Measurements from ENCODE around the gene ARHGEF7. TPM values are rescaled to one million over a fixed set of nuclear protein-coding genes. Genes with fewer than 3 reads are reported as not detected.

Gene ARHGEF7
- total RNA-seq, 1 donor from 2014 or later = 73.7 TPM

DNA sequence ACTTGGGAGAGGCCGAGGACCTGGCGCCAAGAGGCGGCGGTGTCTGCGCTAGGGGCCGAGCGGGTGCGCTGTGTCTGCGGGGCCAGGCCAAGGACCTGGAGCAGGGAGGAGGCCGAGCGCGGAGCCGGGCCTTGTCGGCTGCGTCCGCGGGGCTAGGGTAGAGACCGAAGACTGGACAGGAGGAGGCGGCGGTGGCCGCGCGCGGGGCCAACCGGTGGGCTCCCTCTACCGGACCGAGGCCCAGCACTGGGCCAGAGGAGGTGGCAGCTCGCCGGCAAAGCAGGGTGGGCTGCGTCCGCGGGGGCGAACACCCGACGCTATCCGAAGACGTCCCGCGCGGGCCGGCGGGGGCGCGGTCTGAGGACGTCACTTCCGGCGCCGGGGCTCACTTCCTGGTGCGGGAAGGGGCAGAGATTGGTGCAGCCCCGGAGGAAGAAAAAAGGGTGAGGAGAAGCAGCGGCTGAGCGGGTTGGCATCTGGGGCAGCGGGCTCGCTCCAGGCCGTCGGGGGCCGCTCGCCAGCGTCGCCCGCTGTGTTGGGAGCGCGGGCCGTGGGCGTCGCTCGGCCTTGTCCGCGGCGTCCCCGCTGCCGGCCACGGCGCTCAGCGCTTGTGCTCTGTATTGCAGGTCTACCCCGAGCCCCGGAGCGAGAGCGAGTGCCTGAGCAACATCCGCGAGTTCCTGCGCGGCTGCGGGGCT is 38.3 kb downstream of the ARHGEF7 start:
- intact Hi-C loops (cut with micrococcal nuclease) = loop anchor here (1.0 to 10.0 kb wide), 8 partner anchors 27 to 1535 kb away; partner anchors contain the start of genes ANKRD10, ING1 and NAXD
- no peaks in the 10 kb centered on the region for H3K9me3 Mint-ChIP-seq
- peaks cover 4% of the 10 kb centered on the region for H3K36me3 Mint-ChIP-seq (ENCODE audit: low read depth)
- peak overlapping the region; percentile 93 for H3K4me3 Mint-ChIP-seq
- peaks cover 25% of the 10 kb centered on the region for H3K4me1 Mint-ChIP-seq (ENCODE audit: low read depth)
- peaks cover 29% of the 10 kb centered on the region for H3K27me3 Mint-ChIP-seq (ENCODE audit: insufficient read depth)
- peak overlapping the region; percentile 97 for H3K27ac Mint-ChIP-seq
- DNase-seq (ENCODE audit: low spot score) = peak; percentile 91

DNA sequence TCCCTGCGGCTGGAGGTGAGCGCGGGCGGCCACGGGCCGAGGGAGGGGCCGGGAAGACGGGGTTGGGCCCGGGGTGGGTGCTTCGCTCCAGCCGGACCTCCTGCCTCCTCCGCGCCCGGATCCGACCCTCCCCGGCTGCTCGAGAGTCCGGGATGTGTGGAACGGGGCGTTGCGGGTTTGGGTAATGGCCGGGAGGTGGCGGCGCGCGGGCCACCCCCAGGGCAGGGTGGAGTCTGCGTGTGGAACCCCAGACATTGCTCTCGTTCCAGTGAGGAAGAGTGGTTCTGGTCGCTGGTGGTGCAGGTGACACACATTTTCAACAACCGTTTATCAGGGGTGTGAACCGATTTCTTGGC is 38.8 kb downstream of the ARHGEF7 start:
- Mint-ChIP-seq H3K4me3 (peak overlapping the region; percentile 87), H3K27me3 (ENCODE audit: insufficient read depth) (peaks cover 24% of the 10 kb centered on the region), H3K36me3 (ENCODE audit: low read depth) (peaks cover 6% of the 10 kb centered on the region), H3K27ac (peak overlapping the region; percentile 89), H3K9me3 (no peaks in the 10 kb centered on the region), H3K4me1 (ENCODE audit: low read depth) (peaks cover 28% of the 10 kb centered on the region)
- intact Hi-C loops (cut with micrococcal nuclease) = loop anchor here (1.0 to 10.0 kb wide), 9 partner anchors 26 to 1535 kb away; partner anchors contain the start of genes ANKRD10, ING1 and NAXD
- no peak for DNase-seq (ENCODE audit: low spot score)

- H3K36me3 Mint-ChIP-seq (ENCODE audit: low read depth) = peaks cover 27% of the 10 kb centered on the region
- H3K27me3 Mint-ChIP-seq (ENCODE audit: insufficient read depth) = peaks cover 6% of the 10 kb centered on the region
- intact Hi-C loops (cut with micrococcal nuclease) = loop anchor here (10.0 kb wide), 1 partner anchor 542 kb away; the partner anchor contains the start of gene NAXD
- no peak for DNase-seq (ENCODE audit: low spot score)
- no peak overlapping the region for H3K27ac Mint-ChIP-seq
- H3K4me3 Mint-ChIP-seq = no peak overlapping the region
- H3K9me3 Mint-ChIP-seq = peaks cover 12% of the 10 kb centered on the region
- H3K4me1 Mint-ChIP-seq (ENCODE audit: low read depth) = peaks cover 29% of the 10 kb centered on the region
Observed at GRCh38 chr13:111156421-111156820, 41.3 kb downstream of the ARHGEF7 start.

DNA sequence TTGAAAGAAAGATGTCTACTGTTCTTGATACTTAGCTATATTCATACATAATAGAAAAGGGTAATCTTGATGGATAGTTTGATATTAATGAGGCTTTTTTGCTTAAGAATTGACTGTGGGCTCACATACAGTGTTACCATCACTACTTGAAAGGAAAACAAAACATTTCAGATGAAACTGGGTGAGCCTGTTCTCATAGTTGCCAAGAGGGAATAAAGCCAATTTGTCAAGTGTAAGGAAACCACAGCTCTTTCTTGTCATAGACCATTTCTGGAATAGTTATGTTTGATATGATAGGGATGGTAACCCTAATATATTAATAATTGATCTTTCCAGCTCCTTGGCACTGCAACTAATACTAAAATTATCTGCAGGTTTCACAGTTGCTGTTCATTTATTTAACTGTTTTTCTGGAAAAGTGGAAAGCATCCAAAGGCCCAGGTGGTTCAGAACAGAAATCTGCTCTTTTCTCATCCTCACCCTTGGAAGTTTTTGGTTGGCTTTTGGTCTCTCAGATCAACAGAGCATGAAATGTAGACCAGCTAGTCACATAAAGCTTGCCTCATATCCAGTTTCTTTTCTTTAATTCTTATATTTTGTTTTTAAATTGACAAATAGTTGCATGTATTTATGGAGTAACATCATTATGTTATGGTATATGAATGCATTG is 43.2 kb downstream of the ARHGEF7 start:
- no peak overlapping the region for H3K27ac Mint-ChIP-seq
- peaks cover 24% of the 10 kb centered on the region for H3K4me1 Mint-ChIP-seq (ENCODE audit: low read depth)
- intact Hi-C loops (cut with micrococcal nuclease) = loop anchor here (10.0 kb wide), 1 partner anchor 543 kb away; the partner anchor contains the start of gene NAXD
- H3K4me3 Mint-ChIP-seq = no peak overlapping the region
- DNase-seq (ENCODE audit: low spot score) = no peak
- H3K9me3 Mint-ChIP-seq = peaks cover 12% of the 10 kb centered on the region
- no peaks in the 10 kb centered on the region for H3K27me3 Mint-ChIP-seq (ENCODE audit: insufficient read depth)
- peaks cover 34% of the 10 kb centered on the region for H3K36me3 Mint-ChIP-seq (ENCODE audit: low read depth)

DNA sequence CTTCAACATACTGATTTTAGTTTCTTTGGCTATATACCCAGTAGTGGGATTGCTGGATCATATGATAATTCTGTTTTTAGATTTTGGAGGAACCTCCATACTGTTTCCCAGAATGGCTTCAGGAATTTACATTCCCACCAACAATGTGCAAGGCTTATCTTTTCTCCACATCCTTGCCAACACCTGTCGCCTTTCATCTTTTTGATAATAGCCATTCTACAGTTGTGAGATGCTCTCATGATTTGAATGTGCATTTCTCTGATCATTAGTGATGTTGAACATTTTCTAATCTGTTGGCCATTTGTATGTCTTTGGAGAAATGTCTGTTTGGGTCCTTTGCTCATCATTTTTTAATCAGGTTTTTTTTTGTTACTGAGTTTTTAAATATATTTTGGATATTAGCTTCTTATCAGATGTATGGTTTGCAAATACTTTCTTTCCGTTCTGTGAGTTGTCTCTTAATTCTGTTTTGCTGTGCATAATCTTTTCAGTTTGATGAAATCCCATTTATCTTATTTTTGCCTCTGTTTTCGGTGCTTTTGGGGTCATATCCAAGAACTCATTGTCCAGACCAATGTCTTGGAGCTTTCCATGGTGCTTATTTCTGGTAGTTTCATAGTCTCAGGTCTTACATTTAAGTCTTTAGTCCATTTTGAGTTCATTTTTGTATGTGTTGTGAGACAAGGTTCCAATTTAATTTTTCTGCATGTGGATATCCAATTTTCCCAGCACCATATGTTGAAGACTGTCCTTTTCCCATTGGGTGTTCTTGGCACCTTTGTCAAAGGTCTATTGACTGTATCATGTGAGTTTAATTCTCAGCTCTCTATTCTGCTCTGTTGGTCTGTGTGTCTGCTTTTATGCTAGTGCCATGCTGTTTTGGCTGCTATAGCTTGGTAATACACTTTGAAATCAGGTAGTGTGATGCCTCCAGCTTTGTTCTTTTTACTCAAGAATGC is 44.5 kb downstream of the ARHGEF7 start:
- H3K9me3 Mint-ChIP-seq = peaks cover 12% of the 10 kb centered on the region
- H3K4me1 Mint-ChIP-seq (ENCODE audit: low read depth) = peaks cover 23% of the 10 kb centered on the region
- H3K27me3 Mint-ChIP-seq (ENCODE audit: insufficient read depth) = no peaks in the 10 kb centered on the region
- no peak overlapping the region for H3K4me3 Mint-ChIP-seq
- intact Hi-C loops (cut with micrococcal nuclease) = loop anchor here (10.0 kb wide), 1 partner anchor 545 kb away; the partner anchor contains the start of gene NAXD
- DNase-seq (ENCODE audit: low spot score) = no peak
- H3K36me3 Mint-ChIP-seq (ENCODE audit: low read depth) = peaks cover 38% of the 10 kb centered on the region
- no peak overlapping the region for H3K27ac Mint-ChIP-seq

GRCh38 chr13:111160648-111161047 is 45.5 kb downstream of the ARHGEF7 start:
- H3K27me3 Mint-ChIP-seq (ENCODE audit: insufficient read depth) = no peaks in the 10 kb centered on the region
- no peak overlapping the region for H3K27ac Mint-ChIP-seq
- H3K4me1 Mint-ChIP-seq (ENCODE audit: low read depth) = peaks cover 22% of the 10 kb centered on the region
- no peak for DNase-seq (ENCODE audit: low spot score)
- H3K9me3 Mint-ChIP-seq = peaks cover 12% of the 10 kb centered on the region
- intact Hi-C loops (cut with micrococcal nuclease) = no loop called here
- H3K4me3 Mint-ChIP-seq = no peak overlapping the region
- peaks cover 41% of the 10 kb centered on the region for H3K36me3 Mint-ChIP-seq (ENCODE audit: low read depth)

- peaks cover 45% of the 10 kb centered on the region for H3K36me3 Mint-ChIP-seq (ENCODE audit: low read depth)
- no peak overlapping the region for H3K4me3 Mint-ChIP-seq
Observed at GRCh38 chr13:111161601-111162600, 46.8 kb downstream of the ARHGEF7 start.

GRCh38 chr13:111165241-111166010 is 50.3 kb downstream of the ARHGEF7 start:
- H3K9me3 Mint-ChIP-seq = peaks cover 11% of the 10 kb centered on the region
- intact Hi-C loops (cut with micrococcal nuclease) = no loop called here
- H3K36me3 Mint-ChIP-seq (ENCODE audit: low read depth) = peaks cover 57% of the 10 kb centered on the region
- H3K27me3 Mint-ChIP-seq (ENCODE audit: insufficient read depth) = no peaks in the 10 kb centered on the region
- no peak for DNase-seq (ENCODE audit: low spot score)
- no peak overlapping the region for H3K4me3 Mint-ChIP-seq
- peaks cover 39% of the 10 kb centered on the region for H3K4me1 Mint-ChIP-seq (ENCODE audit: low read depth)
- H3K27ac Mint-ChIP-seq = peak overlapping the region; percentile 56

More at GRCh38 chr13:111161601-111162600, 46.8 kb downstream of the ARHGEF7 start:
- DNase-seq (ENCODE audit: low spot score) = no peak
- H3K27me3 Mint-ChIP-seq (ENCODE audit: insufficient read depth) = no peaks in the 10 kb centered on the region
- H3K9me3 Mint-ChIP-seq = peaks cover 12% of the 10 kb centered on the region
- H3K27ac Mint-ChIP-seq = no peak overlapping the region
- H3K4me1 Mint-ChIP-seq (ENCODE audit: low read depth) = peaks cover 28% of the 10 kb centered on the region
- intact Hi-C loops (cut with micrococcal nuclease) = no loop called here

DNA sequence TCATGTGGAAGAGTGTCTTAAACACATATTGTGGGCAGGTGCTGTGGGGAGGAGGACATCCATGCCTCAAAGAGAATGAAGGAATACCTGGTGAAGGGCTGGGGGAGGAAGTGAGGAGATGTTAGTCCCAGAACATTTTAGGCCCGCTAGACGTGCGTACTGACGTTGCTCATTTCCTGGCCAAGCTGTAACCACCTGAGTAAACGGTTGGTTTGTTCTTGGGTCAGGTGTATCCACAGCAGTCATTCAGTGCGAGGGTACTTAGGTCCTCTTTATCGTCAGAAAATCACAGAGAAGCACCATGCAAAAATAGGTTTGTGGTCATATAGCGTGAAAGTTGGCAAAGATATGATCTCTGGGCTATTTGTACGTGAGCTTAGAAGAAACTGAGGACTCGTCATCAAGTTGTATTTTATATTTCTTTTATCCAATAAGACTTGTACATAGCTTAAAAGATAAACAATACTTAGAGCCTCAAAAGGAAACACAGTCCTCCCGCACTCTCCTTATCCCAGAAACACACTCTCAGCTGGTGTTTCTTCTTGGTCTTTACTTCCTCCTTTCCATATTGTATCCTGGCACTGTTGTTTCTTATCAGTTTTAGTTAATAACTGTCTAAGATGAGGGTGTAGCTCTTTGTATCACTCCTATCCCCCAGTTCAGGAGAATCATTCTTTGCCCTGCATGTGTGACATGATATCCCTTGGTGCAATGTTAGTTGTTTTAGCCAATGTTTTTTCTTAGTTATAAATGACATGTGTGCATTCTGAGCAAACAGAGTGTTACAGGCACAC is 52.0 kb downstream of the ARHGEF7 start:
- intact Hi-C loops (cut with micrococcal nuclease) = no loop called here
- Mint-ChIP-seq H3K27ac (peak overlapping the region; percentile 49), H3K36me3 (ENCODE audit: low read depth) (peaks cover 58% of the 10 kb centered on the region), H3K4me1 (ENCODE audit: low read depth) (peaks cover 52% of the 10 kb centered on the region), H3K4me3 (no peak overlapping the region), H3K9me3 (peaks cover 8% of the 10 kb centered on the region), H3K27me3 (ENCODE audit: insufficient read depth) (no peaks in the 10 kb centered on the region)
- DNase-seq (ENCODE audit: low spot score) = no peak

DNA sequence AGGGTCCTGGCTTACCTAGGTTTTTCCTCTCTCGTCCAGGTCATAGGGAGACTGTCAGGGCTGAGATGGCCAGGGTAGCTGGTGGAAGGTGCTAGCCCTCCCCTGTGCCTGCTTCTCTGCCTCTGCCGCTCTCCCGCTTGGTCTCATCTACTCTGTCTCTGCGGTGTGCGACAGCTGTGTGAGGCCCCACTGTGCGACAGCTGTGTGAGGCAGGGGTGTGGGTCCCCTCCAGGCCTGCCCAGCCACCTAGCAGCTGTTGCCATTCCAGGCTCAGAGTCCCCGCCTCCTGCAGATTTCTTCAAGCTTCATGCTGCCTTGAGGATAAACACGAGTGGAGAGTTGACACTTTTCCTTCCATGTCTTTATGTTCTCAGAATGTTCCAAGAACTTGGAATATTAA is 53.0 kb downstream of the ARHGEF7 start:
- Mint-ChIP-seq H3K4me3 (no peak overlapping the region), H3K4me1 (ENCODE audit: low read depth) (peaks cover 60% of the 10 kb centered on the region), H3K27ac (no peak overlapping the region), H3K9me3 (peaks cover 8% of the 10 kb centered on the region), H3K27me3 (ENCODE audit: insufficient read depth) (no peaks in the 10 kb centered on the region), H3K36me3 (ENCODE audit: low read depth) (peaks cover 52% of the 10 kb centered on the region)
- intact Hi-C loops (cut with micrococcal nuclease) = no loop called here
- DNase-seq (ENCODE audit: low spot score) = no peak

All from activated T-helper 1 cell treated with anti-CD3 and anti-CD28 coated beads, Interleukin-12 subunit alpha, Interleukin-12 subunit beta, Interleukin-2, Interleukin-4 antibody, amounts not matched to agents 30 ng/mL and 10 ng/mL and 1 ng/mL, durations not matched to agents 14 hours and 24 hours and 36 hours (primary cell).